PC-3 (cell line): ENCODE measurements around the gene ARHGEF26. TPM values are rescaled to one million over a fixed set of nuclear protein-coding genes. Genes with fewer than 3 reads are reported as not detected.
A peak's percentile ranks its signal among the peaks of the same experiment; 100 is the strongest.

ENCODE experiments used
- ATAC-seq: fragments of 200-7000 bp; cut with Tn5 transposase; 2 replicates; pipeline ENCODE4 v1.9.1; 2020; ENCODE audit warnings: mild to moderate bottlenecking, moderate library complexity
- BruUV-seq: library from RNA; stranded (reverse); fragments of 400-500 nt; replicated peaks from 2 replicates; lab custom pipeline; 2021; lab: Mats Ljungman, UMichigan
- CTCF ChIA-PET: fragments of 300-600 bp; sonication (Branson Sonifier 250); formaldehyde crosslinking; loops from one replicate; lab custom pipeline; 2022; ENCODE audit warnings: antibody characterized with exemption; lab: Charles Lee
- POLR2A ChIA-PET: fragments of 300-600 bp; sonication (Branson Sonifier 250); formaldehyde crosslinking; loops from one replicate; lab custom pipeline; 2022; ENCODE audit warnings: antibody characterized with exemption; ENCODE audit not compliant: unreplicated experiment; lab: Charles Lee
- DNase-seq: peaks from one replicate; pipeline ENCODE4 v3.0.0-alpha.2; 2015
- H2AFZ ChIP-seq: fragments of 300-600 bp; sonication (generic); 2 replicates; pipeline ENCODE4 v1.6.0; 2016; ENCODE audit warnings: antibody characterized with exemption, low read length
- H3F3A ChIP-seq: fragments of 300-600 bp; sonication (generic); one replicate; pipeline ENCODE4 v1.6.0; 2017; ENCODE audit warnings: antibody characterized with exemption, low read length, control low read depth, mild to moderate bottlenecking; ENCODE audit not compliant: unreplicated experiment
- H3K27ac ChIP-seq: fragments of 300-600 bp; sonication (generic); 2 replicates; pipeline ENCODE4 v1.5.1; 2016; ENCODE audit warnings: mild to moderate bottlenecking, low read length
- H3K27me3 ChIP-seq: fragments of 300-600 bp; sonication (generic); 2 replicates; pipeline ENCODE4 v1.6.1; 2016; ENCODE audit warnings: low read length, mixed read lengths
- H3K36me3 ChIP-seq: fragments of 300-600 bp; sonication (generic); 2 replicates; pipeline ENCODE4 v1.6.1; 2016; ENCODE audit warnings: low read depth, mixed run types, low read length, mixed read lengths
- H3K4me1 ChIP-seq: fragments of 300-600 bp; sonication (generic); 2 replicates; pipeline ENCODE4 v1.5.1; 2016; ENCODE audit warnings: low read length; ENCODE audit not compliant: insufficient read depth
- H3K4me2 ChIP-seq: fragments of 300-600 bp; sonication (generic); 2 replicates; pipeline ENCODE4 v1.6.0; 2016; ENCODE audit warnings: low read length
- H3K4me3 ChIP-seq: fragments of 300-600 bp; sonication (generic); 2 replicates; pipeline ENCODE4 v1.5.1; 2016; ENCODE audit warnings: mild to moderate bottlenecking, low read length, mixed read lengths
- H3K79me2 ChIP-seq: fragments of 300-600 bp; sonication (generic); 2 replicates; pipeline ENCODE4 v1.6.1; 2017; ENCODE audit warnings: low read length, mixed read lengths
- H3K9ac ChIP-seq: fragments of 300-600 bp; sonication (generic); 2 replicates; pipeline ENCODE4 v1.6.0; 2016; ENCODE audit warnings: mild to moderate bottlenecking, low read length
- H3K9me2 ChIP-seq: fragments of 300-600 bp; sonication (generic); replicated peaks from 2 replicates; pipeline ENCODE4 v1.6.1; 2016; ENCODE audit warnings: mixed run types, low read length, mixed read lengths
- H3K9me3 ChIP-seq: fragments of 300-600 bp; sonication (generic); 2 replicates; pipeline ENCODE4 v1.6.1; 2016; ENCODE audit warnings: low read length, mixed read lengths
- H4K20me1 ChIP-seq: fragments of 300-600 bp; sonication (generic); 2 replicates; pipeline ENCODE4 v1.6.1; 2016; ENCODE audit warnings: low read length, mixed read lengths
- EZH2 ChIP-seq: fragments of 300-600 bp; sonication (generic); IDR thresholded peaks from one replicate; pipeline ENCODE4 v1.6.1; 2017; ENCODE audit warnings: antibody characterized with exemption, mild to moderate bottlenecking, low read length; ENCODE audit not compliant: unreplicated experiment
- EZH2phosphoT487 ChIP-seq: fragments of 300-600 bp; sonication (generic); IDR thresholded peaks from 2 replicates; pipeline ENCODE4 v1.6.1; 2018; ENCODE audit warnings: mild to moderate bottlenecking, antibody characterized with exemption, low read length, borderline replicate concordance
- intact Hi-C: fragments of 100-400 bp; cut with micrococcal nuclease; formaldehyde crosslinking; loops from 2 replicates; pipeline ENCODE4 v1.9.0; 2023
- total RNA-seq: library from RNA; depleted of rRNA; stranded (reverse); fragments of >200 nt; gene quantifications from 2 replicates; pipeline ENCODE4 v1.2.3, GENCODE V29; 2014
- TF ChIP-seq, protein P1 (sequence below): fragments of 300-600 bp; sonication (generic); conservative IDR thresholded peaks from 2 replicates; pipeline ENCODE4 v1.5.1; 2017; ENCODE audit warnings: antibody characterized with exemption, low read depth, mild to moderate bottlenecking, low read length

Gene ARHGEF26
- total RNA-seq, 1 experiment from 2014 or later: 5.0 TPM

DNA sequence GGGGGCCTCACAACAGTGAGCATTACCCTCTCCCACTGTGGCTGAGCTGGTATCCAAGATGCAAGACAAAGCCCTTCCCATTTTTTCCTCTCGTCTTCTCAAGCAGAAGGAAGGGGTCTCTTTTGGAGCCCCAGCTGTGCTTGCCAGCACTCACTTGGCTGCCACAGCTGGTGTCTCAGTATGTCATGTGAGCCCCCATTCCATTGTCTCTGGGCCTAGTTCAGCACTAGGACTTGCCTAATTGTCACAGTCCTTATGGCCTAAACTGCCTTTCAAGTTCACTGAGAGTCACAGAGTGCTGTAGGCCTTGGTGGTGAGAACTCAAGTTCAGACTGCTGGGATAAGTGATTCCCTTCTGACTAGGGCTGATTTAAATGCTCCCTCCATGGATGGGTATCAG is 89.8 kb downstream of the ARHGEF26 start:
- Histone ChIP-seq H3K9ac (no peak overlapping the region), H3F3A (no peaks in the 10 kb centered on the region), H3K36me3 (no peaks in the 10 kb centered on the region), H3K27me3 (no peaks in the 10 kb centered on the region), H3K4me3 (no peak overlapping the region), H4K20me1 (no peaks in the 10 kb centered on the region), H3K4me1 (peaks cover 3% of the 10 kb centered on the region; the same call in 1 of the 2 replicates), H3K9me2 (no peaks in the 10 kb centered on the region), H3K4me2 (no peak overlapping the region), H3K9me3 (no peaks in the 10 kb centered on the region), H3K79me2 (no peaks in the 10 kb centered on the region), H2AFZ (no peak overlapping the region), H3K27ac (no peak overlapping the region)
- POLR2A ChIA-PET: no interaction called here
- TF ChIP-seq EZH2phosphoT487: no peak
- TF ChIP-seq, protein P1, sequence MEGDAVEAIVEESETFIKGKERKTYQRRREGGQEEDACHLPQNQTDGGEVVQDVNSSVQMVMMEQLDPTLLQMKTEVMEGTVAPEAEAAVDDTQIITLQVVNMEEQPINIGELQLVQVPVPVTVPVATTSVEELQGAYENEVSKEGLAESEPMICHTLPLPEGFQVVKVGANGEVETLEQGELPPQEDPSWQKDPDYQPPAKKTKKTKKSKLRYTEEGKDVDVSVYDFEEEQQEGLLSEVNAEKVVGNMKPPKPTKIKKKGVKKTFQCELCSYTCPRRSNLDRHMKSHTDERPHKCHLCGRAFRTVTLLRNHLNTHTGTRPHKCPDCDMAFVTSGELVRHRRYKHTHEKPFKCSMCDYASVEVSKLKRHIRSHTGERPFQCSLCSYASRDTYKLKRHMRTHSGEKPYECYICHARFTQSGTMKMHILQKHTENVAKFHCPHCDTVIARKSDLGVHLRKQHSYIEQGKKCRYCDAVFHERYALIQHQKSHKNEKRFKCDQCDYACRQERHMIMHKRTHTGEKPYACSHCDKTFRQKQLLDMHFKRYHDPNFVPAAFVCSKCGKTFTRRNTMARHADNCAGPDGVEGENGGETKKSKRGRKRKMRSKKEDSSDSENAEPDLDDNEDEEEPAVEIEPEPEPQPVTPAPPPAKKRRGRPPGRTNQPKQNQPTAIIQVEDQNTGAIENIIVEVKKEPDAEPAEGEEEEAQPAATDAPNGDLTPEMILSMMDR: no peak
- no peak for TF ChIP-seq EZH2
- intact Hi-C loops: no loop called here
- CTCF ChIA-PET: no interaction called here
- BruUV-seq: no TSS peak
- DNase-seq (no peak), ATAC-seq (no peak)

- no TSS peak for BruUV-seq
- peak; percentile 99 for ATAC-seq
- CTCF ChIA-PET: no interaction called here
These were observed 93.1 kb downstream of the ARHGEF26 start for GRCh38 chr3:154214306-154214705.

GRCh38 chr3:154217671-154218070 is 96.5 kb downstream of the ARHGEF26 start:
- no peak for ATAC-seq
- intact Hi-C loops: no loop called here
- CTCF ChIA-PET: no interaction called here

More at GRCh38 chr3:154214306-154214705, 93.1 kb downstream of the ARHGEF26 start:
- Histone ChIP-seq H3K9me2 (no peaks in the 10 kb centered on the region), H3K27me3 (no peaks in the 10 kb centered on the region), H3K9ac (no peak overlapping the region), H3K4me2 (no peak overlapping the region), H3F3A (no peaks in the 10 kb centered on the region), H3K27ac (no peak overlapping the region), H2AFZ (no peak overlapping the region), H3K9me3 (no peaks in the 10 kb centered on the region), H3K79me2 (no peaks in the 10 kb centered on the region), H3K4me1 (peaks cover 3% of the 10 kb centered on the region; the same call in 1 of the 2 replicates), H3K4me3 (no peak overlapping the region), H4K20me1 (no peaks in the 10 kb centered on the region), H3K36me3 (no peaks in the 10 kb centered on the region)
- intact Hi-C loops: no loop called here
- POLR2A ChIA-PET: no interaction called here
- TF ChIP-seq EZH2 (no peak), EZH2phosphoT487 (no peak)
- TF ChIP-seq, protein P1: no peak
- DNase-seq: peak; percentile 71

More at GRCh38 chr3:154217671-154218070, 96.5 kb downstream of the ARHGEF26 start:
- BruUV-seq: no TSS peak
- Histone ChIP-seq H4K20me1 (no peaks in the 10 kb centered on the region), H3K79me2 (no peaks in the 10 kb centered on the region), H3K27me3 (no peaks in the 10 kb centered on the region), H2AFZ (no peak overlapping the region), H3K9me2 (no peaks in the 10 kb centered on the region), H3K27ac (no peak overlapping the region), H3K4me3 (no peak overlapping the region), H3F3A (no peaks in the 10 kb centered on the region), H3K36me3 (no peaks in the 10 kb centered on the region), H3K9ac (no peak overlapping the region), H3K9me3 (no peaks in the 10 kb centered on the region), H3K4me1 (peaks cover 3% of the 10 kb centered on the region; the same call in 1 of the 2 replicates), H3K4me2 (no peak overlapping the region)
- no peak for DNase-seq
- TF ChIP-seq EZH2 (no peak), EZH2phosphoT487 (no peak)
- TF ChIP-seq, protein P1: no peak
- POLR2A ChIA-PET: no interaction called here
